GM12878 (cell line): ENCODE measurements around the gene MAP2K2. TPM values are rescaled to one million over a fixed set of nuclear protein-coding genes. Genes with fewer than 3 reads are reported as not detected.

Experiments
- ATAC-seq: fragments of 200-7000 bp; cut with Tn5 transposase; 3 replicates; pipeline ENCODE4 v1.9.1; 2020; ENCODE audit warnings: mild to moderate bottlenecking, moderate library complexity
- BruUV-seq: library from RNA; stranded (reverse); fragments of 400-500 nt; replicated peaks from 2 replicates; lab custom pipeline; 2021; lab: Mats Ljungman, UMichigan
- CTCF ChIA-PET: fragments of 300-600 bp; sonication (Branson Sonifier 250); formaldehyde crosslinking; extraction: SDS; loops from one replicate; lab custom pipeline; 2021; ENCODE audit warnings: inconsistent platforms; lab: Yijun Ruan, JAX
- POLR2A ChIA-PET: fragments of 350-600 bp; formaldehyde crosslinking; extraction: SDS; loops from one replicate; lab custom pipeline; 2021; ENCODE audit warnings: inconsistent platforms; lab: Charles Lee
- RAD21 ChIA-PET: fragments of 300-600 bp; sonication (Branson Sonifier 250); formaldehyde crosslinking; loops from one replicate; lab custom pipeline; 2023; ENCODE audit warnings: antibody characterized with exemption; ENCODE audit not compliant: unreplicated experiment; lab: Charles Lee
- SMC1A ChIA-PET: fragments of 300-600 bp; sonication (Branson Sonifier 250); formaldehyde crosslinking; loops from one replicate; lab custom pipeline; 2023; ENCODE audit not compliant: unreplicated experiment, uncharacterized antibody; lab: Charles Lee
- DNase-seq: peaks from one replicate; pipeline ENCODE4 v3.0.0-alpha.2; 2011; ENCODE audit warnings: low read depth, low spot score
- FAIRE-seq: peaks from 3 replicates; lab custom pipeline; 2011; peaks lifted over from hg19 to GRCh38; lab: Jason Lieb, UNC
- H2AFZ ChIP-seq: 2 replicates; pipeline ENCODE4 v1.6.0; 2011; ENCODE audit warnings: low read depth, low read length, control low read depth; ENCODE audit not compliant: control insufficient read depth
- H3K27ac ChIP-seq: 2 replicates; pipeline ENCODE4 v1.5.1; 2011; ENCODE audit warnings: control low read depth; ENCODE audit not compliant: control insufficient read depth, insufficient read depth
- H3K27me3 ChIP-seq, 2 experiments: replicated peaks in 1 of 2; 2 replicates each; pipeline versions ENCODE4 v1.6.0 to v1.6.1; 2011; ENCODE audit warnings: low read length in 1 of 2; ENCODE audit not compliant: control insufficient read depth in 2 of 2, insufficient read depth in 2 of 2
- H3K36me3 ChIP-seq, 2 experiments: 2 replicates each; pipeline ENCODE4 v1.5.1; 2011; ENCODE audit warnings: low read length in 1 of 2; ENCODE audit not compliant: control insufficient read depth in 2 of 2, insufficient read depth in 2 of 2
- H3K4me1 ChIP-seq: 2 replicates; pipeline ENCODE4 v1.6.1; 2011; ENCODE audit warnings: mild to moderate bottlenecking, low read length, moderate library complexity, mixed read lengths; ENCODE audit not compliant: control insufficient read depth, insufficient read depth
- H3K4me2 ChIP-seq: 2 replicates; pipeline ENCODE4 v1.6.0; 2011; ENCODE audit warnings: control low read depth; ENCODE audit not compliant: control insufficient read depth, insufficient read depth
- H3K4me3 ChIP-seq: fragments of 200-600 bp; sonication (generic); 2 replicates; pipeline ENCODE4 v1.5.1; 2016
- H3K79me2 ChIP-seq: 2 replicates; pipeline ENCODE4 v1.6.0; 2011; ENCODE audit warnings: low read length; ENCODE audit not compliant: control insufficient read depth, insufficient read depth
- H3K9ac ChIP-seq: 2 replicates; pipeline ENCODE4 v1.8.0; 2011; ENCODE audit warnings: low read length, control low read depth, mixed read lengths; ENCODE audit not compliant: control insufficient read depth, insufficient read depth
- H3K9me3 ChIP-seq: replicated peaks from 3 replicates; pipeline ENCODE4 v1.5.1; 2011; ENCODE audit warnings: mild to moderate bottlenecking, low read length; ENCODE audit not compliant: control insufficient read depth, insufficient read depth
- H4K20me1 ChIP-seq: 2 replicates; pipeline ENCODE4 v1.6.0; 2011; ENCODE audit not compliant: control insufficient read depth, insufficient read depth
- BMI1 ChIP-seq: fragments of 450-650 bp; IDR thresholded peaks from 2 replicates; pipeline ENCODE4 v1.6.1; 2016; ENCODE audit warnings: mild to moderate bottlenecking, moderate library complexity, borderline replicate concordance
- CBX3 ChIP-seq: fragments of 200-600 bp; sonication (generic); IDR thresholded peaks from 2 replicates; pipeline ENCODE4 v1.6.1; 2016; ENCODE audit warnings: low read depth, borderline replicate concordance
- CHD1 ChIP-seq: IDR thresholded peaks from 2 replicates; pipeline ENCODE4 v1.6.1; 2012; ENCODE audit warnings: low read depth, low read length, improper control_type of control experiment
- EED ChIP-seq: sonication (generic); IDR thresholded peaks from 2 replicates; pipeline ENCODE4 v1.6.1; 2016; ENCODE audit warnings: antibody characterized with exemption, low read depth
- FOXM1 ChIP-seq: IDR thresholded peaks from 2 replicates; pipeline ENCODE4 v1.6.1; 2012; ENCODE audit warnings: low read depth, mild to moderate bottlenecking, inconsistent platforms, low read length, moderate library complexity
- HDAC6 ChIP-seq: fragments of 200-600 bp; sonication (generic); IDR thresholded peaks from one replicate; pipeline ENCODE4 v1.8.0; 2017; ENCODE audit warnings: antibody characterized with exemption; ENCODE audit not compliant: unreplicated experiment
- IKZF1 ChIP-seq: fragments of 450-650 bp; conservative IDR thresholded peaks from 2 replicates; pipeline ENCODE4 v1.6.1; 2017; ENCODE audit warnings: antibody characterized with exemption, mild to moderate bottlenecking
- MEF2B ChIP-seq: fragments of 450-650 bp; IDR thresholded peaks from 2 replicates; pipeline ENCODE4 v1.6.1; 2018; ENCODE audit warnings: mild to moderate bottlenecking, moderate library complexity; ENCODE audit not compliant: partially characterized antibody, poor library complexity, severe bottlenecking
- MTA3 ChIP-seq: IDR thresholded peaks from 2 replicates; pipeline ENCODE4 v1.6.1; 2012; ENCODE audit warnings: low read length, inconsistent platforms, borderline replicate concordance
- NFIC ChIP-seq: IDR thresholded peaks from 2 replicates; pipeline ENCODE4 v1.6.1; 2012; ENCODE audit warnings: low read depth, mild to moderate bottlenecking, inconsistent platforms, low read length, moderate library complexity
- NR2F1 ChIP-seq: fragments of 450-650 bp; conservative IDR thresholded peaks from 2 replicates; pipeline ENCODE4 v1.6.1; 2017; ENCODE audit warnings: mild to moderate bottlenecking
- NRF1 ChIP-seq: conservative IDR thresholded peaks from 2 replicates; pipeline ENCODE4 v1.6.1; 2011; ENCODE audit warnings: mild to moderate bottlenecking, low read depth, low read length, improper control_type of control experiment
- PAX8 ChIP-seq: fragments of 450-650 bp; IDR thresholded peaks from 2 replicates; pipeline ENCODE4 v1.6.1; 2017; ENCODE audit warnings: mild to moderate bottlenecking, moderate library complexity
- PBX3 ChIP-seq: IDR thresholded peaks from 2 replicates; pipeline ENCODE4 v1.6.1; 2011; ENCODE audit warnings: mild to moderate bottlenecking, low read depth, low read length, moderate library complexity; ENCODE audit not compliant: insufficient replicate concordance
- PML ChIP-seq: IDR thresholded peaks from 2 replicates; pipeline ENCODE4 v1.6.1; 2012; ENCODE audit warnings: low read length, inconsistent platforms
- POLR2A ChIP-seq: IDR thresholded peaks from 2 replicates; pipeline ENCODE4 v1.6.1; 2011; ENCODE audit warnings: low read depth, mild to moderate bottlenecking, low read length
- POLR2AphosphoS2 ChIP-seq: IDR thresholded peaks from 2 replicates; pipeline ENCODE4 v1.6.1; 2011; ENCODE audit warnings: low read depth, mild to moderate bottlenecking, low read length, improper control_type of control experiment, moderate library complexity
- POLR2AphosphoS5 ChIP-seq: IDR thresholded peaks from 2 replicates; pipeline ENCODE4 v1.6.1; 2011; ENCODE audit warnings: mild to moderate bottlenecking, low read length, inconsistent platforms
- SPI1 ChIP-seq: IDR thresholded peaks from 2 replicates; pipeline ENCODE4 v1.6.1; 2011; ENCODE audit warnings: low read depth, mild to moderate bottlenecking, low read length, moderate library complexity, borderline replicate concordance; ENCODE audit not compliant: insufficient read depth
- ZNF274 ChIP-seq: IDR thresholded peaks from one replicate; pipeline ENCODE4 v1.8.0; 2011; ENCODE audit not compliant: insufficient read length, insufficient read depth
- ZNF384 ChIP-seq: IDR thresholded peaks from 2 replicates; pipeline ENCODE4 v1.6.1; 2012; ENCODE audit warnings: low read depth, mild to moderate bottlenecking, low read length, improper control_type of control experiment, borderline replicate concordance
- WGBS: methylation state at CpG from one replicate; pipeline ENCODE4 v1.1.6; 2016; ENCODE audit warnings: low lambda C conversion rate; ENCODE audit not compliant: insufficient replicate concordance, insufficient coverage; ENCODE audit errors: missing lambda C conversion rate; 5-methylcytosine and 5-hydroxymethylcytosine counted together
- in situ Hi-C: fragments of 300-500 bp; cut with MboI; formaldehyde crosslinking; loops from 9 replicates; pipeline ENCODE4 v1.14.3; 2018; ENCODE audit warnings: mixed read lengths
- intact Hi-C: fragments of 100-400 bp; cut with micrococcal nuclease; formaldehyde crosslinking; loops from one replicate; pipeline ENCODE4 v1.14.2; 2022; ENCODE audit not compliant: unreplicated experiment
- polyA plus RNA-seq, 11 experiments: library from polyadenylated mRNA; depleted of rRNA in 4 of 11; unstranded in 6 of 11; stranded (reverse) in 5 of 11; fragments of >200 nt; fragmentation: Nextera tagmentation in 4 of 11; fragmentation: Illumina TruSeq in 1 of 11; extraction: Ambion mirVana in 4 of 11; extraction: Trizol in 1 of 11; gene quantifications; 1 replicate in 1 of 11; 2 replicates in 10 of 11; pipeline versions ENCODE4 v1.2.1 to v1.2.3, GENCODE V29; 2011 to 2016; ENCODE audit warnings: inconsistent platforms in 2 of 11, missing spikeins in 2 of 11, low read depth in 1 of 11
- total RNA-seq, 4 experiments: library from RNA; depleted of rRNA in 3 of 4; stranded (reverse); fragments of >200 nt in 3 of 4; fragmentation: Illumina TruSeq in 1 of 4; extraction: Trizol in 1 of 4; gene quantifications; 2 replicates each; pipeline versions ENCODE4 v1.2.1 to v1.2.3, GENCODE V29; 2013 to 2021

MAP2K2 gene
- total and polyA plus RNA-seq, 10 of the 15 experiments (the other 5 are each of a cell fraction or from before 2014, with no cell fraction given): 1.00 to 210 (median 53.5) TPM

GRCh38 chr19:4063369-4064148, 60.4 kb downstream of the MAP2K2 start (continued):
- TF ChIP-seq CHD1: no peak
- TF ChIP-seq EED: no peak
- TF ChIP-seq HDAC6: no peak
- TF ChIP-seq NRF1: no peak
- TF ChIP-seq NFIC: no peak
- no peak for TF ChIP-seq PAX8
- TF ChIP-seq, all 136 proteins: peak for 10

- H4K20me1 ChIP-seq: peaks cover 14% of the 10 kb centered on the region
- no TSS peak for BruUV-seq
- H3K79me2 ChIP-seq: peaks cover 75% of the 10 kb centered on the region
- H3K4me2 ChIP-seq: peak overlapping the region; percentile 98
- no peaks in the 10 kb centered on the region for H3K27me3 ChIP-seq
- in situ Hi-C loops (loop anchor here (5.0 kb wide), 1 partner anchor 70 kb away; no protein-coding TSS in a partner anchor), intact Hi-C loops (loop anchor here (10.0 kb wide), 1 partner anchor 122 kb away; the partner anchor contains the start of genes ANKRD24 and SIRT6)
- no peak for DNase-seq
- SMC1A ChIA-PET: interaction anchor here (2.7 kb wide), 1 partner anchor 47 kb away, joined by 9 read pairs; no protein-coding TSS in a partner anchor
- peak overlapping the region; percentile 93; the same call in 1 of the 2 replicates for H3K9ac ChIP-seq
- H2AFZ ChIP-seq: no peak overlapping the region
- no peaks in the 10 kb centered on the region for H3K9me3 ChIP-seq
- POLR2A ChIA-PET: interaction anchor here (0.5 to 1.1 kb wide), 3 partner anchors 14 to 61 kb away, joined by 3 to 4 read pairs (median 3); no protein-coding TSS in a partner anchor
- CTCF ChIA-PET: interaction anchor here (0.6 to 1.6 kb wide), 3 partner anchors 12 to 77 kb away, joined by 3 to 5 read pairs (median 4); no protein-coding TSS in a partner anchor
- peaks cover 4 to 9% of the 10 kb centered on the region in 2 experiments; a peak in 3 of 4 replicates for H3K36me3 ChIP-seq
- peaks cover 29% of the 10 kb centered on the region for H3K4me1 ChIP-seq
- 59% methylated on average over 30 of the region's 30 CpGs for WGBS
- no peak for FAIRE-seq
- peak overlapping the region; percentile 84 for H3K4me3 ChIP-seq
- RAD21 ChIA-PET: interaction anchor here (0.8 to 1.8 kb wide), 2 partner anchors 53 to 77 kb away, joined by 4 to 8 read pairs; partner anchors contain the start of gene EEF2
- no peak for ATAC-seq
- H3K27ac ChIP-seq: peak overlapping the region; percentile 90; the same call in 1 of the 2 replicates
- TF ChIP-seq POLR2AphosphoS5 (peak; percentile 15), BMI1 (no peak), IKZF1 (no peak), MEF2B (no peak), NR2F1 (no peak), SPI1 (no peak), PML (no peak), ZNF384 (no peak), ZNF274 (no peak), POLR2A (peak; percentile 40; the same call in 1 of the 2 replicates), MTA3 (no peak), POLR2AphosphoS2 (peak; percentile 55; the same call in 1 of the 2 replicates), CBX3 (no peak), FOXM1 (no peak), PBX3 (no peak)
Observed at GRCh38 chr19:4062419-4063368, 61.2 kb downstream of the MAP2K2 start.
